SK-N-SH (cell line): ENCODE results near the gene SLC5A11. TPM values are rescaled to one million over a fixed set of nuclear protein-coding genes. Genes with fewer than 3 reads are reported as not detected.
"Not testable (repeated sequence)": the region's sequence is repeated elsewhere in the genome, so short reads cannot be mapped to it uniquely, and the experiment has no call there.

Experiments used
- CTCF ChIA-PET: fragments of 300-600, 350-600 bp; formaldehyde crosslinking; extraction: SDS; loops from one replicate; lab custom pipeline; 2021; lab: Yijun Ruan, JAX
- POLR2A ChIA-PET: fragments of 350-600 bp; sonication (Branson Sonifier 250); formaldehyde crosslinking; extraction: SDS; loops from one replicate; lab custom pipeline; 2020; ENCODE audit warnings: antibody characterized with exemption, inconsistent platforms; lab: Yijun Ruan, JAX
- DNase-seq: peaks from one replicate; pipeline ENCODE4 v3.0.0; 2012
- H2AFZ ChIP-seq: fragments of 200-600 bp; sonication (generic); 2 replicates; pipeline ENCODE4 v1.8.1; 2016; ENCODE audit warnings: antibody characterized with exemption, mild to moderate bottlenecking, low read depth
- H3F3A ChIP-seq: fragments of 200-600 bp; sonication (generic); replicated peaks from 2 replicates; pipeline ENCODE3; 2016; ENCODE audit warnings: antibody characterized with exemption, mild to moderate bottlenecking; ENCODE audit not compliant: insufficient read depth
- H3K27ac ChIP-seq, 2 experiments: fragments of 200-500 bp in 1 of 2; fragments of 200-600 bp in 1 of 2; sonication (Bioruptor generic) in 1 of 2; sonication (generic), shearing (Covaris generic) in 1 of 2; 2 replicates each; pipeline versions ENCODE4 v1.5.1 to v1.6.1; 2014 to 2016; ENCODE audit warnings: low read depth in 2 of 2, inconsistent platforms in 1 of 2, low read length in 1 of 2, mild to moderate bottlenecking in 1 of 2, mixed read lengths in 1 of 2
- H3K27me3 ChIP-seq: fragments of 200-600 bp; sonication (generic), shearing (Covaris generic); 2 replicates; pipeline ENCODE4 v1.6.1; 2016; ENCODE audit warnings: mixed run types; ENCODE audit not compliant: insufficient read depth
- H3K36me3 ChIP-seq, 2 experiments: fragments of 200-500 bp in 1 of 2; fragments of 200-600 bp in 1 of 2; sonication (Bioruptor generic) in 1 of 2; sonication (generic) in 1 of 2; replicated peaks in 1 of 2; 2 replicates each; pipeline versions ENCODE3 to v1.5.1; 2014 to 2016; ENCODE audit warnings: low read length in 1 of 2, mild to moderate bottlenecking in 1 of 2; ENCODE audit not compliant: insufficient read depth in 2 of 2, control insufficient read depth in 1 of 2
- H3K4me1 ChIP-seq, 2 experiments: fragments of 200-500 bp in 1 of 2; fragments of 200-600 bp in 1 of 2; sonication (Bioruptor generic) in 1 of 2; sonication (generic), shearing (Covaris generic) in 1 of 2; 2 replicates each; pipeline versions ENCODE4 v1.5.1 to v1.6.1; 2014 to 2016; ENCODE audit warnings: low read depth in 1 of 2, low read length in 1 of 2, mixed run types in 1 of 2; ENCODE audit not compliant: insufficient read depth in 2 of 2, control insufficient read depth in 1 of 2
- H3K4me2 ChIP-seq: fragments of 200-600 bp; sonication (generic), shearing (Covaris generic); 2 replicates; pipeline ENCODE4 v1.6.1; 2017; ENCODE audit warnings: mixed run types
- H3K4me3 ChIP-seq, 2 experiments: fragments of 200-500 bp in 1 of 2; fragments of 200-600 bp in 1 of 2; sonication (Bioruptor generic) in 1 of 2; sonication (generic), shearing (Covaris generic) in 1 of 2; 2 replicates each; pipeline versions ENCODE4 v1.5.1 to v1.8.1; 2014 to 2016; ENCODE audit warnings: low read depth in 2 of 2, inconsistent platforms in 1 of 2, low read length in 1 of 2, mild to moderate bottlenecking in 1 of 2, mixed read lengths in 1 of 2, moderate library complexity in 1 of 2
- H3K79me2 ChIP-seq: fragments of 200-600 bp; sonication (generic); 2 replicates; pipeline ENCODE4 v1.8.1; 2017; ENCODE audit warnings: mild to moderate bottlenecking; ENCODE audit not compliant: insufficient read depth
- H3K9ac ChIP-seq: fragments of 200-600 bp; sonication (generic); 2 replicates; pipeline ENCODE4 v1.6.1; 2017; ENCODE audit warnings: mixed run types
- H3K9me2 ChIP-seq: fragments of 200-600 bp; sonication (generic); 2 replicates; pipeline ENCODE4 v1.6.1; 2017; ENCODE audit warnings: mixed run types
- H3K9me3 ChIP-seq: fragments of 200-600 bp; sonication (generic); 2 replicates; pipeline ENCODE4 v1.6.1; 2017; ENCODE audit warnings: mixed run types, mild to moderate bottlenecking, moderate library complexity
- H4K20me1 ChIP-seq: fragments of 200-600 bp; sonication (generic); 2 replicates; pipeline ENCODE4 v1.6.1; 2017; ENCODE audit warnings: mild to moderate bottlenecking, mixed run types; ENCODE audit not compliant: insufficient read depth
- CTCF ChIP-seq: fragments of 200-600 bp; sonication (generic); IDR thresholded peaks from 2 replicates; pipeline ENCODE4 v1.6.1; 2017; ENCODE audit warnings: antibody characterized with exemption, mild to moderate bottlenecking, moderate library complexity
- MEF2A ChIP-seq: IDR thresholded peaks from 2 replicates; pipeline ENCODE4 v1.4.0; 2012; ENCODE audit warnings: low read depth, borderline replicate concordance
- RAD21 ChIP-seq: IDR thresholded peaks from 2 replicates; pipeline ENCODE4 v1.6.1; 2012; ENCODE audit warnings: mild to moderate bottlenecking, low read length
- REST ChIP-seq: IDR thresholded peaks from 2 replicates; pipeline ENCODE4 v1.6.1; 2012; ENCODE audit warnings: mild to moderate bottlenecking, low read depth, low read length, moderate library complexity
- ZBTB33 ChIP-seq: IDR thresholded peaks from 2 replicates; pipeline ENCODE4 v1.4.0; 2012; ENCODE audit warnings: low read depth, borderline replicate concordance
- WGBS: methylation state at CpG from one replicate; pipeline ENCODE4 v1.1.6; 2017; ENCODE audit warnings: low lambda C conversion rate; 5-methylcytosine and 5-hydroxymethylcytosine counted together
- polyA plus RNA-seq, 3 experiments: library from polyadenylated mRNA; depleted of rRNA; stranded (reverse); fragments of >200 nt; gene quantifications; 2 replicates each; pipeline ENCODE4 v1.2.3, GENCODE V29; 2012

Gene SLC5A11
- polyA plus RNA-seq, 1 of the 3 experiments (the other 2 are of a cell fraction), result not detected

- H4K20me1 ChIP-seq, H3K36me3 ChIP-seq, H3K4me2 ChIP-seq, H3K9me3 ChIP-seq, POLR2A ChIA-PET, H3K27ac ChIP-seq, H3K4me3 ChIP-seq, H3K9me2 ChIP-seq, DNase-seq, H2AFZ ChIP-seq, H3K4me1 ChIP-seq, H3F3A ChIP-seq, H3K79me2 ChIP-seq, H3K9ac ChIP-seq, H3K27me3 ChIP-seq: not testable (repeated sequence)
- CTCF ChIA-PET, result interaction anchor here (1.1 kb wide), 1 partner anchor 9 kb away, joined by 3 read pairs; no protein-coding TSS in a partner anchor
- WGBS, result 33% methylated on average over 2 of the region's 2 CpGs
Observed at GRCh38 chr16:24897522-24897921, 51.8 kb downstream of the SLC5A11 start.

- DNase-seq, result no peak
- Histone ChIP-seq H3K27me3 (no peaks in the 10 kb centered on the region; the same call in 1 of the 2 replicates), H3K4me1 (no peaks in the 10 kb centered on the region), H3K36me3 (no peaks in the 10 kb centered on the region), H3K9ac (no peak overlapping the region), H2AFZ (no peak overlapping the region), H3K9me2 (no peaks in the 10 kb centered on the region), H3K4me2 (no peak overlapping the region), H4K20me1 (no peaks in the 10 kb centered on the region), H3K4me3 (no peak overlapping the region), H3K79me2 (no peaks in the 10 kb centered on the region), H3K27ac (no peak overlapping the region), H3K9me3 (no peaks in the 10 kb centered on the region), H3F3A (no peaks in the 10 kb centered on the region)
- ChIA-PET CTCF (no interaction called here), POLR2A (no interaction called here)
- TF ChIP-seq REST, result peak; percentile 93
- TF ChIP-seq MEF2A, result no peak
Observed at GRCh38 chr16:24900230-24900629, 54.5 kb downstream of the SLC5A11 start.

- no peaks in the 10 kb centered on the region for H3K79me2 ChIP-seq
- H3K36me3 ChIP-seq, result no peaks in the 10 kb centered on the region
- H3K27ac ChIP-seq, result no peak overlapping the region
- 60% methylated on average over 14 of the region's 14 CpGs for WGBS
- CTCF ChIA-PET, result interaction anchor here (1.0 to 1.9 kb wide), 13 partner anchors 9 to 319 kb away, joined by 3 to 6 read pairs (median 4); no protein-coding TSS in a partner anchor
- H3K9me3 ChIP-seq, result no peaks in the 10 kb centered on the region
- no peak for DNase-seq
- no peak overlapping the region for H3K4me2 ChIP-seq
- H3K4me1 ChIP-seq, result no peaks in the 10 kb centered on the region
- no peak overlapping the region for H3K4me3 ChIP-seq
- H3F3A ChIP-seq, result no peaks in the 10 kb centered on the region
- no peak overlapping the region for H3K9ac ChIP-seq
- H3K27me3 ChIP-seq, result no peaks in the 10 kb centered on the region; the same call in 1 of the 2 replicates
- no peak overlapping the region for H2AFZ ChIP-seq
- no peaks in the 10 kb centered on the region for H3K9me2 ChIP-seq
- no peaks in the 10 kb centered on the region for H4K20me1 ChIP-seq
- TF ChIP-seq CTCF, result peak; percentile 69
- no peak for TF ChIP-seq ZBTB33
- TF ChIP-seq RAD21, result peak; percentile 46
- POLR2A ChIA-PET, result no interaction called here
Observed at GRCh38 chr16:24906199-24906808, 60.5 kb downstream of the SLC5A11 start.
